ENCODE data around the gene MAML2. TPM values are rescaled to one million over a fixed set of nuclear protein-coding genes. Genes with fewer than 3 reads are reported as not detected.

The MAML2 gene
- total RNA-seq, 1 experiment from 2014 or later = 2.9 TPM

DNA sequence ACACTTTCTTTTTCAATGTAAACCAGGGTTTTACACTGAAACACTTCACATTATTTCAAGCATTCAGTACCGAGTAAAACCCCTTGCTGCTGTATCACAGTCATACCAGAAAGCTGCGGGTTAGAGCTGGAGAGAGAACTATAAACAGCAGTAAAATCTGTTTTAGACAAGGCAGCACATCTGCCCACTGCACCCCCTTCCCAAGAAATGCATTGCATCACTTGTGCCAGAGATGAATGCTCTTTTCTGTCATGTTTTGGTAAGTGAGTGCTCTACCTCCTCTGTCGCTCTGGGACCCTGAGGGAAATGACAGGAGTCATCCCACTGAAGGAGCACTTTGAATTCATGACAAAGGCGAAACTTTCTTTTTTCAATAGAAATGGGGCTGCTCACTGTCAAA, 107.2 kb downstream of the MAML2 start:
- no peak overlapping the region for H3K27ac ChIP-seq (ENCODE audit: low read length)
- no TSS peak for BruUV-seq (replicated peaks)
- no peaks in the 10 kb centered on the region for H3K36me3 ChIP-seq (ENCODE audit: control insufficient read depth, insufficient read depth, low read length)
- H3K4me1 ChIP-seq (ENCODE audit: control insufficient read depth, insufficient read depth, low read length) = peaks cover 6% of the 10 kb centered on the region; the same call in 1 of the 2 replicates
- ATAC-seq = no peak
- POLR2A ChIA-PET = interaction anchor here (0.5 kb wide), 1 partner anchor 91 kb away, joined by 3 read pairs; no protein-coding TSS in a partner anchor
- in situ Hi-C loops (cut with HindIII; ENCODE audit: low pct_unique_long_range_greater_than_20kb, low sequenced_read_pairs) (no loop called here), intact Hi-C loops (cut with micrococcal nuclease; ENCODE audit: unreplicated experiment) (loop anchor here (5.0 to 10.0 kb wide), 2 partner anchors 178 to 391 kb away; no protein-coding TSS in a partner anchor)
- no peak for DNase-seq (ENCODE audit: low read depth, low spot score)
- CTCF ChIA-PET = no interaction called here
- no peaks in the 10 kb centered on the region for H3K27me3 ChIP-seq (ENCODE audit: control insufficient read depth, insufficient read depth, low read length)
- TF ChIP-seq, protein P1, sequence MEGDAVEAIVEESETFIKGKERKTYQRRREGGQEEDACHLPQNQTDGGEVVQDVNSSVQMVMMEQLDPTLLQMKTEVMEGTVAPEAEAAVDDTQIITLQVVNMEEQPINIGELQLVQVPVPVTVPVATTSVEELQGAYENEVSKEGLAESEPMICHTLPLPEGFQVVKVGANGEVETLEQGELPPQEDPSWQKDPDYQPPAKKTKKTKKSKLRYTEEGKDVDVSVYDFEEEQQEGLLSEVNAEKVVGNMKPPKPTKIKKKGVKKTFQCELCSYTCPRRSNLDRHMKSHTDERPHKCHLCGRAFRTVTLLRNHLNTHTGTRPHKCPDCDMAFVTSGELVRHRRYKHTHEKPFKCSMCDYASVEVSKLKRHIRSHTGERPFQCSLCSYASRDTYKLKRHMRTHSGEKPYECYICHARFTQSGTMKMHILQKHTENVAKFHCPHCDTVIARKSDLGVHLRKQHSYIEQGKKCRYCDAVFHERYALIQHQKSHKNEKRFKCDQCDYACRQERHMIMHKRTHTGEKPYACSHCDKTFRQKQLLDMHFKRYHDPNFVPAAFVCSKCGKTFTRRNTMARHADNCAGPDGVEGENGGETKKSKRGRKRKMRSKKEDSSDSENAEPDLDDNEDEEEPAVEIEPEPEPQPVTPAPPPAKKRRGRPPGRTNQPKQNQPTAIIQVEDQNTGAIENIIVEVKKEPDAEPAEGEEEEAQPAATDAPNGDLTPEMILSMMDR (IDR thresholded peaks at IDR 0.05) = no peak
- TF ChIP-seq TCF7L2 (IDR thresholded peaks at IDR 0.05; ENCODE audit: low read depth, low read length) (no peak), POLR2AphosphoS5 (IDR thresholded peaks at IDR 0.05; ENCODE audit: low read depth, low read length) (no peak), SIN3A (IDR thresholded peaks at IDR 0.05; ENCODE audit: borderline replicate concordance, insufficient read depth, low read depth, low read length) (no peak)
- TF ChIP-seq, protein P2, sequence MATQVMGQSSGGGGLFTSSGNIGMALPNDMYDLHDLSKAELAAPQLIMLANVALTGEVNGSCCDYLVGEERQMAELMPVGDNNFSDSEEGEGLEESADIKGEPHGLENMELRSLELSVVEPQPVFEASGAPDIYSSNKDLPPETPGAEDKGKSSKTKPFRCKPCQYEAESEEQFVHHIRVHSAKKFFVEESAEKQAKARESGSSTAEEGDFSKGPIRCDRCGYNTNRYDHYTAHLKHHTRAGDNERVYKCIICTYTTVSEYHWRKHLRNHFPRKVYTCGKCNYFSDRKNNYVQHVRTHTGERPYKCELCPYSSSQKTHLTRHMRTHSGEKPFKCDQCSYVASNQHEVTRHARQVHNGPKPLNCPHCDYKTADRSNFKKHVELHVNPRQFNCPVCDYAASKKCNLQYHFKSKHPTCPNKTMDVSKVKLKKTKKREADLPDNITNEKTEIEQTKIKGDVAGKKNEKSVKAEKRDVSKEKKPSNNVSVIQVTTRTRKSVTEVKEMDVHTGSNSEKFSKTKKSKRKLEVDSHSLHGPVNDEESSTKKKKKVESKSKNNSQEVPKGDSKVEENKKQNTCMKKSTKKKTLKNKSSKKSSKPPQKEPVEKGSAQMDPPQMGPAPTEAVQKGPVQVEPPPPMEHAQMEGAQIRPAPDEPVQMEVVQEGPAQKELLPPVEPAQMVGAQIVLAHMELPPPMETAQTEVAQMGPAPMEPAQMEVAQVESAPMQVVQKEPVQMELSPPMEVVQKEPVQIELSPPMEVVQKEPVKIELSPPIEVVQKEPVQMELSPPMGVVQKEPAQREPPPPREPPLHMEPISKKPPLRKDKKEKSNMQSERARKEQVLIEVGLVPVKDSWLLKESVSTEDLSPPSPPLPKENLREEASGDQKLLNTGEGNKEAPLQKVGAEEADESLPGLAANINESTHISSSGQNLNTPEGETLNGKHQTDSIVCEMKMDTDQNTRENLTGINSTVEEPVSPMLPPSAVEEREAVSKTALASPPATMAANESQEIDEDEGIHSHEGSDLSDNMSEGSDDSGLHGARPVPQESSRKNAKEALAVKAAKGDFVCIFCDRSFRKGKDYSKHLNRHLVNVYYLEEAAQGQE (IDR thresholded peaks at IDR 0.05; ENCODE audit: insufficient read depth in 1 of 2, low read depth in 2 of 2, low read length in 1 of 2) = no peak
- H3K9me3 ChIP-seq (ENCODE audit: control insufficient read depth, insufficient read depth, low read depth, low read length) = no peaks in the 10 kb centered on the region
- H3K4me3 ChIP-seq (ENCODE audit: low read depth in 2 of 2, low read length in 2 of 2) = no peak overlapping the region

DNA sequence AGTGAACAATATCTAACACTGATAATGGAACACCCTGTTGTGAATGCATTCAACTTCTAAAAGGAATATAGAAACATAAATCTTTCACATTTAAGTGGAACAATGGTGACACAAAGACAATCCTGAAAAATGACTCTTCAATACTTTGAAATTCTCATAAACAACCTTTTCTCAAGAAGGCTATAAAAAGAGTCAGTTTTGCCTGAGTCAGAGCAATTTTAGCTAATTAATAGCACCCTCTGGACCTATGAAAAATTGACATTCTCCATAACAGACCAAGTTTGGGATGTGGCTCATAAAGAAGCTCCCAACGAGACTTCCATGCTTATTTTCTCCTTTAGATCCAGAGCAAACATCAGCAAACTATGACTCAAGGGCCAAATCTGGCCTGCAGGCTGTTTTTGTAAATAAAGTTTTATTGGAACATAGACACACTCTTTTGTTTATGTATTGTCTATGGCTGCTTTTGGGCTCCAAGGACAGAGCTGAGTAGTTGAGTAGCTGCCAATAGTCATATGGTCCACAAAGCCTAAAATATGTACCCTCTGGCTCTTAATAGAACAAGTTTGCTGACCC, 108.0 kb downstream of the MAML2 start:
- H3K36me3 ChIP-seq (ENCODE audit: control insufficient read depth, insufficient read depth, low read length) = no peaks in the 10 kb centered on the region
- H3K4me3 ChIP-seq (ENCODE audit: low read depth in 2 of 2, low read length in 2 of 2) = no peak overlapping the region
- intact Hi-C loops (cut with micrococcal nuclease; ENCODE audit: unreplicated experiment) (loop anchor here (5.0 to 10.0 kb wide), 2 partner anchors 178 to 390 kb away; no protein-coding TSS in a partner anchor), in situ Hi-C loops (cut with HindIII; ENCODE audit: low pct_unique_long_range_greater_than_20kb, low sequenced_read_pairs) (no loop called here)
- TF ChIP-seq POLR2AphosphoS5 (IDR thresholded peaks at IDR 0.05; ENCODE audit: low read depth, low read length) (no peak), SIN3A (IDR thresholded peaks at IDR 0.05; ENCODE audit: borderline replicate concordance, insufficient read depth, low read depth, low read length) (no peak), TCF7L2 (IDR thresholded peaks at IDR 0.05; ENCODE audit: low read depth, low read length) (no peak)
- TF ChIP-seq, protein P2 (IDR thresholded peaks at IDR 0.05; ENCODE audit: insufficient read depth in 1 of 2, low read depth in 2 of 2, low read length in 1 of 2) = no peak
- TF ChIP-seq, protein P1 (IDR thresholded peaks at IDR 0.05) = no peak
- BruUV-seq (replicated peaks) = no TSS peak
- no peak for DNase-seq (ENCODE audit: low read depth, low spot score)
- CTCF ChIA-PET = no interaction called here
- no peaks in the 10 kb centered on the region for H3K27me3 ChIP-seq (ENCODE audit: control insufficient read depth, insufficient read depth, low read length)
- no peaks in the 10 kb centered on the region for H3K9me3 ChIP-seq (ENCODE audit: control insufficient read depth, insufficient read depth, low read depth, low read length)
- H3K27ac ChIP-seq (ENCODE audit: low read length) = no peak overlapping the region
- POLR2A ChIA-PET = interaction anchor here (0.5 kb wide), 1 partner anchor 92 kb away, joined by 3 read pairs; no protein-coding TSS in a partner anchor
- peaks cover 6% of the 10 kb centered on the region; the same call in 1 of the 2 replicates for H3K4me1 ChIP-seq (ENCODE audit: control insufficient read depth, insufficient read depth, low read length)
- no peak for ATAC-seq

Measured in Panc1 (cell line).